Erythroblast (primary cell): Measurements from ENCODE around the gene CALML3.

Experiments
- GATA1 ChIP-seq: IDR thresholded peaks from 2 replicates; pipeline ENCODE4 v1.6.1; 2011; ENCODE audit warnings: low read depth, mild to moderate bottlenecking, control low read depth, low read length, moderate library complexity
- POLR2A ChIP-seq: IDR thresholded peaks from 2 replicates; pipeline ENCODE4 v1.6.1; 2011; ENCODE audit warnings: mild to moderate bottlenecking, low read length

DNA sequence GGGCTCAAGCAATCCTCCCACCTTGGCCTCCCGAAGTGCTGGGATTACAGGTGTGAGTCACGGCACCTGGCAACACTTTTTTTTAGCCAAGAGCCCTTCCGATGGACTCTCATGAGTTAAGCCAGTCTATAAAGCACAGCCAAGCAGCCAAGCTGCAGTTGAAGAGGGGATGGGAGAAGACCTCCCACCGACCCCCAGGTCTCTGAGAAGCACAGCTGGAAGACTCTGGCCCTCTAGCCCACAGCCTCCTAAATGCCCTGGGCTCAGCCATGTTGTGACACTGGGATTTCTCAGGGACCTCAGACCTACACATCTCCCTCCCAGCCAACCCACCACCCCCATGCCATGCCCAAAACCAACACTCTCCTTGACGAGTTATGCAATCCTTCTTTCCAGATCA lies 31.1 kb downstream of the CALML3 start:
- TF ChIP-seq POLR2A (no peak), GATA1 (no peak)
